T-helper 2 cell treated with Interferon-gamma antibody and Interleukin-4, amounts not matched to agents 5 μg/mL and 100 μg/mL, for 36 hours (primary cell): ENCODE data around the gene FAM222B.

Source experiments
- DNase-seq: peaks from one replicate; pipeline ENCODE4 v3.0.0; 2021; ENCODE audit warnings: low spot score
- H3K27ac Mint-ChIP-seq: one replicate; pipeline ENCODE4 v1.8.0; 2021; ENCODE audit warnings: mild to moderate bottlenecking, mixed read lengths
- H3K27me3 Mint-ChIP-seq: one replicate; pipeline ENCODE4 v1.8.0; 2021; ENCODE audit warnings: low read depth, mixed read lengths
- H3K36me3 Mint-ChIP-seq: one replicate; pipeline ENCODE4 v1.8.0; 2021; ENCODE audit warnings: low read depth, mixed read lengths
- H3K4me1 Mint-ChIP-seq: one replicate; pipeline ENCODE4 v1.8.0; 2021; ENCODE audit warnings: low read depth, mixed read lengths
- H3K4me3 Mint-ChIP-seq: one replicate; pipeline ENCODE4 v1.8.0; 2022; ENCODE audit warnings: mild to moderate bottlenecking, moderate library complexity, mixed read lengths
- H3K9me3 Mint-ChIP-seq: one replicate; pipeline ENCODE4 v1.8.0; 2021; ENCODE audit warnings: mixed read lengths

FAM222B gene

GRCh38 chr17:28745786-28746411 lies 96.7 kb downstream of the FAM222B start:
- H3K27me3 Mint-ChIP-seq, result no peaks in the 10 kb centered on the region
- peak overlapping the region; percentile 89 for H3K4me3 Mint-ChIP-seq
- H3K27ac Mint-ChIP-seq, result peak overlapping the region; percentile 91
- peaks cover 13% of the 10 kb centered on the region for H3K36me3 Mint-ChIP-seq
- no peaks in the 10 kb centered on the region for H3K9me3 Mint-ChIP-seq
- H3K4me1 Mint-ChIP-seq, result peaks cover 15% of the 10 kb centered on the region
- no peak for DNase-seq

GRCh38 chr17:28744972-28745785 lies 97.4 kb downstream of the FAM222B start:
- Mint-ChIP-seq H3K27me3 (no peaks in the 10 kb centered on the region), H3K4me3 (peak overlapping the region; percentile 89), H3K4me1 (peaks cover 15% of the 10 kb centered on the region), H3K9me3 (no peaks in the 10 kb centered on the region), H3K36me3 (peaks cover 13% of the 10 kb centered on the region), H3K27ac (peak overlapping the region; percentile 91)
- DNase-seq, result no peak

GRCh38 chr17:28744104-28744971 lies 98.3 kb downstream of the FAM222B start:
- H3K4me1 Mint-ChIP-seq, result peaks cover 13% of the 10 kb centered on the region

GRCh38 chr17:28743243-28744103 lies 99.1 kb downstream of the FAM222B start, which contains the start of gene TRAF4:
TSS of gene TRAF4 (plus strand) at chr17:28744011. CDS start at chr17:28744113, 102 bp downstream.
- Mint-ChIP-seq H3K4me3 (peak within 1 kb of the TSS; percentile 89), H3K9me3 (no peaks in the 10 kb centered on the region), H3K27ac (peak within 1 kb of the TSS; percentile 91), H3K36me3 (peaks cover 15% of the 10 kb centered on the region), H3K27me3 (no peaks in the 10 kb centered on the region), H3K4me1 (peaks cover 19% of the 10 kb centered on the region)
- peak; percentile 80 for DNase-seq

More at GRCh38 chr17:28744104-28744971, 98.3 kb downstream of the FAM222B start:
- H3K27me3 Mint-ChIP-seq, result no peaks in the 10 kb centered on the region
- H3K27ac Mint-ChIP-seq, result peak overlapping the region; percentile 91
- peak overlapping the region; percentile 89 for H3K4me3 Mint-ChIP-seq
- peaks cover 15% of the 10 kb centered on the region for H3K36me3 Mint-ChIP-seq
- H3K9me3 Mint-ChIP-seq, result no peaks in the 10 kb centered on the region
- peak; percentile 44 for DNase-seq

GRCh38 chr17:28741358-28742349 lies 100.9 kb downstream of the FAM222B start:
- no peak overlapping the region for H3K27ac Mint-ChIP-seq
- no peaks in the 10 kb centered on the region for H3K9me3 Mint-ChIP-seq
- no peak overlapping the region for H3K4me3 Mint-ChIP-seq
- no peaks in the 10 kb centered on the region for H3K27me3 Mint-ChIP-seq
- H3K4me1 Mint-ChIP-seq, result peaks cover 24% of the 10 kb centered on the region
- H3K36me3 Mint-ChIP-seq, result peaks cover 12% of the 10 kb centered on the region
- DNase-seq, result no peak

GRCh38 chr17:28740406-28741357 lies 101.9 kb downstream of the FAM222B start:
- Mint-ChIP-seq H3K9me3 (peaks cover 3% of the 10 kb centered on the region), H3K4me1 (peaks cover 22% of the 10 kb centered on the region), H3K36me3 (peaks cover 15% of the 10 kb centered on the region), H3K27ac (no peak overlapping the region), H3K4me3 (no peak overlapping the region), H3K27me3 (no peaks in the 10 kb centered on the region)
- no peak for DNase-seq

- Mint-ChIP-seq H3K36me3 (peaks cover 15% of the 10 kb centered on the region), H3K27me3 (no peaks in the 10 kb centered on the region), H3K4me3 (no peak overlapping the region), H3K4me1 (peaks cover 18% of the 10 kb centered on the region), H3K9me3 (peaks cover 3% of the 10 kb centered on the region), H3K27ac (peak overlapping the region; percentile 46)
- DNase-seq, result peak; percentile 27
These were observed 103.8 kb downstream of the FAM222B start for GRCh38 chr17:28738680-28739384.

GRCh38 chr17:28737770-28738679 lies 104.6 kb downstream of the FAM222B start:
- no peak overlapping the region for H3K4me3 Mint-ChIP-seq
- H3K36me3 Mint-ChIP-seq, result peaks cover 15% of the 10 kb centered on the region
- H3K9me3 Mint-ChIP-seq, result peaks cover 3% of the 10 kb centered on the region
- no peak for DNase-seq
- no peaks in the 10 kb centered on the region for H3K27me3 Mint-ChIP-seq
- peaks cover 16% of the 10 kb centered on the region for H3K4me1 Mint-ChIP-seq
- peak overlapping the region; percentile 46 for H3K27ac Mint-ChIP-seq

- Mint-ChIP-seq H3K36me3 (peaks cover 15% of the 10 kb centered on the region), H3K9me3 (peaks cover 3% of the 10 kb centered on the region), H3K4me3 (no peak overlapping the region), H3K4me1 (peaks cover 15% of the 10 kb centered on the region), H3K27ac (no peak overlapping the region), H3K27me3 (no peaks in the 10 kb centered on the region)
- DNase-seq, result no peak
These were observed 105.3 kb downstream of the FAM222B start for GRCh38 chr17:28737316-28737715.
